NB4 (cell line): ENCODE data around the gene ARFGEF2.

ENCODE experiments used
- MYC ChIP-seq: IDR thresholded peaks from 2 replicates; pipeline ENCODE4 v1.6.1; 2011; ENCODE audit warnings: low read depth, low read length
- POLR2A ChIP-seq: IDR thresholded peaks from 2 replicates; pipeline ENCODE4 v1.6.1; 2011; ENCODE audit warnings: mild to moderate bottlenecking; ENCODE audit not compliant: insufficient read length; ENCODE audit errors: extremely low read depth
- TF ChIP-seq, protein P1 (sequence below): IDR thresholded peaks from one replicate; pipeline ENCODE4 v1.5.1; 2012; ENCODE audit warnings: low read depth, low read length
- TF ChIP-seq, protein P2 (sequence below): IDR thresholded peaks from 2 replicates; pipeline ENCODE4 v1.6.1; 2011; ENCODE audit warnings: low read depth, low read length

GRCh38 chr20:48916699-48917098 lies 4.8 kb upstream of the ARFGEF2 start:
- TF ChIP-seq, protein P1, sequence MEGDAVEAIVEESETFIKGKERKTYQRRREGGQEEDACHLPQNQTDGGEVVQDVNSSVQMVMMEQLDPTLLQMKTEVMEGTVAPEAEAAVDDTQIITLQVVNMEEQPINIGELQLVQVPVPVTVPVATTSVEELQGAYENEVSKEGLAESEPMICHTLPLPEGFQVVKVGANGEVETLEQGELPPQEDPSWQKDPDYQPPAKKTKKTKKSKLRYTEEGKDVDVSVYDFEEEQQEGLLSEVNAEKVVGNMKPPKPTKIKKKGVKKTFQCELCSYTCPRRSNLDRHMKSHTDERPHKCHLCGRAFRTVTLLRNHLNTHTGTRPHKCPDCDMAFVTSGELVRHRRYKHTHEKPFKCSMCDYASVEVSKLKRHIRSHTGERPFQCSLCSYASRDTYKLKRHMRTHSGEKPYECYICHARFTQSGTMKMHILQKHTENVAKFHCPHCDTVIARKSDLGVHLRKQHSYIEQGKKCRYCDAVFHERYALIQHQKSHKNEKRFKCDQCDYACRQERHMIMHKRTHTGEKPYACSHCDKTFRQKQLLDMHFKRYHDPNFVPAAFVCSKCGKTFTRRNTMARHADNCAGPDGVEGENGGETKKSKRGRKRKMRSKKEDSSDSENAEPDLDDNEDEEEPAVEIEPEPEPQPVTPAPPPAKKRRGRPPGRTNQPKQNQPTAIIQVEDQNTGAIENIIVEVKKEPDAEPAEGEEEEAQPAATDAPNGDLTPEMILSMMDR: no peak
- TF ChIP-seq, protein P2, sequence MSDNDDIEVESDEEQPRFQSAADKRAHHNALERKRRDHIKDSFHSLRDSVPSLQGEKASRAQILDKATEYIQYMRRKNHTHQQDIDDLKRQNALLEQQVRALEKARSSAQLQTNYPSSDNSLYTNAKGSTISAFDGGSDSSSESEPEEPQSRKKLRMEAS: no peak
- TF ChIP-seq POLR2A (no peak), MYC (no peak)
